PFSK-1 (cell line): ENCODE data around the gene ZPBP2.

Source experiments
- POLR2AphosphoS5 ChIP-seq: IDR thresholded peaks from 2 replicates; pipeline ENCODE4 v1.6.1; 2012; ENCODE audit warnings: low read depth, mild to moderate bottlenecking, control low read depth, low read length, moderate library complexity
- REST ChIP-seq, 2 experiments: IDR thresholded peaks; 2 replicates each; pipeline versions ENCODE4 v1.6.1 to v1.8.0; 2011 to 2012; ENCODE audit warnings: low read depth in 2 of 2, low read length in 2 of 2, control low read depth in 1 of 2, inconsistent platforms in 1 of 2, mild to moderate bottlenecking in 1 of 2, moderate library complexity in 1 of 2; ENCODE audit not compliant: insufficient read depth in 1 of 2
- SIN3A ChIP-seq: IDR thresholded peaks from 2 replicates; pipeline ENCODE4 v1.6.1; 2012; ENCODE audit warnings: mild to moderate bottlenecking, low read length, moderate library complexity, borderline replicate concordance; ENCODE audit not compliant: insufficient read depth

GRCh38 chr17:39923230-39923629 lies 55.2 kb downstream of the ZPBP2 start:
- TF ChIP-seq POLR2AphosphoS5 (no peak), REST (IDR thresholded peaks at IDR 0.05; ENCODE audit: insufficient read depth in 1 of 2, low read depth in 2 of 2, low read length in 2 of 2) (no peak), SIN3A (no peak)
